ENCODE data around the gene CLC. TPM values are rescaled to one million over a fixed set of nuclear protein-coding genes. Genes with fewer than 3 reads are reported as not detected.
"Not testable (repeated sequence)": the region's sequence is repeated elsewhere in the genome, so short reads cannot be mapped to it uniquely, and the experiment has no call there.

The CLC gene
- not detected in 2 replicates for total RNA-seq

GRCh38 chr19:39737891-39738290, at the start of gene CLC:
Gene CLC, minus strand, starts transcription at chr19:39738029. Its CDS starts 77 bp downstream, at chr19:39737952.
- no peak for DNase-seq (ENCODE audit: low read depth, low spot score)

GRCh38 chr19:39780894-39781293, 43.1 kb upstream of the CLC start:
- DNase-seq (ENCODE audit: low read depth, low spot score) = no peak

DNA sequence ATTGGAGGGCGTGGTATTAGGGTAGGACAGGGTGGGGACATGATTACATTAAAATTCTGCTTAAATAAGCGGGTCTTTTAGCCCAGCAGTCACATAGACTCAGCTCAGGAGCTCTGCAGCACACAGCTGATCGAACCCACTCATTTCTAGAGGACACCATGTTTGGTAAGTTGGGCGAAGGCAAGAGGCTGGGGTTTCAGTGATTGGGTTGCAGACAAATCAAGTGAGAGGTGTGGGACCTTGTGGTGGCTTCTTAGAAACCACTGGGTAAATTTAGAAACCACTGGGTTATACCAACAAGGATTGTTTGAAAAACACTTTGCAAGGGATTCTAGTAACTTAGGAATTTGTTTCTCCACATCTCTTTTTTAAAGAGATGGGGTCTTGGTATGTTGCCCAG, 40.9 kb upstream of the CLC start, which contains the start of gene LEUTX:
LEUTX (plus strand) TSS at position 92 of the 400 bp plus-strand sequence; CDS start at position 159, 67 bp downstream.
- DNase-seq (ENCODE audit: low read depth, low spot score) = no peak

- DNase-seq (ENCODE audit: low read depth, low spot score) = no peak
Measured at GRCh38 chr19:39768786-39769185, 31.0 kb upstream of the CLC start.

GRCh38 chr19:39768334-39768733, 30.5 kb upstream of the CLC start:
- no peak for DNase-seq (ENCODE audit: low read depth, low spot score)

- DNase-seq (ENCODE audit: low read depth, low spot score) = peak; percentile 3
Measured at GRCh38 chr19:39765091-39766076, 27.6 kb upstream of the CLC start.

DNA sequence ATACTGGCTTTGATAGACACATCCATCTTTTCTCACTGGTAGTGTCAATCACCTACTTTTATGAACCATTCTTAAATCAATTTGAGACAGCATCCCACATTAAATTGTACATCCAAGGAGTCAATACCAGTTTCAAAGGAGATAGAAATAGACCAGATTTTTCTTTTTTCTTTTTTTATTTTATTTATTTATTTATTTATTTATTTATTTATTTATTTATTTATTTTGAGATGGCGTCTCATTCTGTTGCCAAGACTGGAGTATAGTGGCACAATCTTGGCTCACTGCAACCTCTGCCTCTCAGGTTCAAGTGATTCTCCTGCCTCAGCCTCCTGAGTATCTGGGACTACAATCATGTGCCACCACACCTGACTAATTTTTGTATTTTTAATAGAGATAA, 24.0 kb upstream of the CLC start:
- DNase-seq (ENCODE audit: low read depth, low spot score) = not testable (repeated sequence)

DNA sequence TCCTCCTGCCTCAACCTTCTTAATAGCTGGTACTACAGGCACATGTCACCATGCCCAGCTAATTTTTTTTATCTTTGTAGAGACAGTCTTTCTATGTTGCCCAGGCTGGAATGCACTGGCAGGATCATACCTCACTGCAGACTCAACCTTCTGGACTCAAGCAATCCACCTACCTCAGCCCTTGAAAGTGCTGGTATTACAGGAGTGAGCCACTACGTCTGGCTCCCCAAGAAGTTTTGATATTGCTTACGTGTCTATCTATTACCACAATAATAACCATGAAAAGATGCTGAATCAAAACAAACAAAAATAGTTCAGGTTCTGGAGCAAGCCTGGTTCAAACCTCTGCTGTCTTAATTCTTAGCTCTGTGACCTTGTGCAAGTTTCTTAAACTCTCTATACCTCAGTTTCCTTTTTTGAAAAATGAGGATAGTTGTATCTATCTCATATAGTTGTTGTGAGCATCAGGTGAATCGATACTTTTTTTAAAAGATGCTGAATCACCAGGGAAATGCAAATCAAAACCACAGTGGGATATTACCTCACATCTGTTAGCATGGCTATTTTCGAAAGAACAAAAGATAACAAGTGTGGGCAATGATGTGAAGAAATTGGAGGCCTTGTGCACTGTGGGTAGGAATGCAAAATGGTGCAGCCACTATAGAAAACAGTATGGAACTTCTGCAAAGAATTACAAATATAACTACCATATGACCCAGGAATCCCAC, 21.8 kb upstream of the CLC start:
- no peak for DNase-seq (ENCODE audit: low read depth, low spot score)

- no peak for DNase-seq (ENCODE audit: low read depth, low spot score)
Measured at GRCh38 chr19:39754971-39755370, 17.1 kb upstream of the CLC start.

GRCh38 chr19:39754544-39754943, 16.7 kb upstream of the CLC start:
- no peak for DNase-seq (ENCODE audit: low read depth, low spot score)

DNA sequence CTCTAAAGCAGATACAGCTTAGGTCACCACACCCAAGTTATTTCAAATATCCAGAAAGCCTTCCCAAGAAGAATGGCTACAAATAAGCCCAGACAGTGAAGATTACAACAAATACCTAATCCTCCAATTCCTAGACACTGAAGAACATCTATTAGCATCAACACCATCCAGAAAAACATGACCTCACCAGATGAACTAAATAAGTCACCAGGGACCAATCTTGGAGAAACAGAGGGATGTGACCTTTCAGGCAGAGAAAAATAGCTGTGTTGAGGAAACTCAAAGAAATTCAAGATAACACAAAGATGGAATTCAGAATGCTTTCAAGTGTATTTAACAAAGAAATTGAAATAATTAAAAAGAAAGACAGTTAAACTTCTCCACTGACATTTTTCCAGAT, 15.0 kb upstream of the CLC start:
- DNase-seq (ENCODE audit: low read depth, low spot score) = no peak

- no peak for DNase-seq (ENCODE audit: low read depth, low spot score)
Measured at GRCh38 chr19:39752390-39752789, 14.6 kb upstream of the CLC start.

DNA sequence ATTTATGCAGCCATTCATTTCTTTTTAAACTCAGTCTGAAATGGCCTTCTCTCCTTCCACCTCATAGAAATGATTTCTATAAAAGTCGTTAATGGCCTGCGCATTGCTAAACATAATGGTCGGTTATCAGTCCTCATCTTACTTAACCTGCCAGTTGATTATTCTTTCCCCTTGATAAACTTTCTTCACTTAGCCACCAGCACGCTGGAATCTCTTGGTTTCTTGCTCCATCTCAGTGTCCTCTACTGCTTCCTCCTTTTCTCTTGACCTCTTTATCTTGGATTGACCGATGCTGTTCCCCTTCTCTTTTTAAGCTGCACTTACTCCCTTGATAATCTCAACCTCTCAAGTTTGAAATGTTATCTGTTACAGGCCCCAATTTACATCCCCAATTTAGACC, 12.2 kb upstream of the CLC start:
- no peak for DNase-seq (ENCODE audit: low read depth, low spot score)

DNA sequence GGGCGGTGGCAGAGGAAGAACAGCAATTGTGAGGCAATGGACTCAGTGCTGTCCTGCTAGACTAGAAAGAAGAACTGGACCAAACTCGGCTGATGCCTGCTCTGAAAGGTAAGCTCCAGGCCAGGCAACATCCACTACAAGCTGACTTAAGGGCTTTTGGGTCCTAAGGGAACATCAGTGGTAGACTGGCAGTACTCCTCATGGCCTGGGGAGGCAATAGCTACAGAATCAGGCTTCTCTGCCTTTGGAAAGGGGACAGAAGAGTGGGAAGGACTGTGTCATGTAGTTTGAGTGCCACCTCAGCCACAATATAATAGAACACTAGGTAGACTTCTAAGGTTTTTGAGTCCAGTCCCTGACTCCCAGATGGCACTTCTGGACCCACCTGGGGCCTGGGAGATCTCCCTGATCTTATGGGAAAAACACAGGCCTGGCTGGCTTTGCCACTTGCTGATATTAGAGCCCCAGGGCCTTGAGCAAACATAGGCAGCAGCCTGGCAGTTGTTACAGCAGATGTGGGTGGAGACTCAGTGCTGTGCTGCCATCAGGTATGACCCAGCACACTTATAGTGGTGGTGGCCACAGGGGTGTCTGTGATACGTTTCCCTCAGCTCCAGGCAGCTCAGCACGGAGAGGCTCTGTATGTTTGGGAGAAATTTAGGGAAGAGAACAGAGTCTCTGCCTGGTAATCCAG, 9.2 kb upstream of the CLC start:
- no peak for DNase-seq (ENCODE audit: low read depth, low spot score)

DNA sequence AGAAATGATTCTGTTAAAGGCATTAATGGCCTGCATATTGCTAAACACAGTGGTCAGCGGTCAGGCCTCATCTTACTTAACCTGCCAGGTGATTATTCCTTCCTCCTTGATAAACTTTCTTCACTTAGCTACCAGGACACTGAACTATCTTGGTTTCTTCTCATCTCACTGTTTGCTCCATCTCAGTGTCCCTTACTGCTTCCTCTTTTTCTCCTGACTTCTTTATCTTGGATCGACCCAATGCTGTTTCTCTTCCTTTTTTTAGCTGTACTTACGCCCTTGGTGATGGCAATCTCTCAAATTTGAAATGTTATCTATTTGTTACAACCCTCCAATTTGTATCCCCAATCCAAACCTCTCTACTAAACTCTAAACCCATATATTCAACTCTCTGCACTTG, 7.8 kb upstream of the CLC start:
- DNase-seq (ENCODE audit: low read depth, low spot score) = no peak

DNA sequence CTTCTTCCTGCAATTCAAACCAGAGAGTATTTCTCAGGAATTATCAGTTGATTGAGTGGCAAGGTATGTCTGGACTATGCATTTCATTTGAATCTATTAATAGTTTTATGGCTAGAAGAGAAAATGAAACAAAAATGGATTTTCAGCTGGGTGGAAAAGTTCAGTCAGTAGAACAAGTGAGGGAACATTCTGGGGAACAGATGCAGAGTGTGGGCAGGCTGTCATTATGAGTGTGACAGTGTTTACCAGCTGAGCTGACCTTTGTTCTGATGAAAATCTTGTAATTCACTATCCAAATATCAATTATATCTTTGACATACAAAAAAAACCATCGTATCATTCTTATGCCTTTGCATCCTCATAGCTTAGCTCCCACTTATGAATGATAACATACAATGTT, 2.6 kb upstream of the CLC start:
- no peak for DNase-seq (ENCODE audit: low read depth, low spot score)

GRCh38 chr19:39738814-39739213, 985 bp upstream of the CLC start:
- DNase-seq (ENCODE audit: low read depth, low spot score) = no peak

- no peak for DNase-seq (ENCODE audit: low read depth, low spot score)
Measured at GRCh38 chr19:39737351-39737750, 478 bp downstream of the CLC start.

- DNase-seq (ENCODE audit: low read depth, low spot score) = no peak
Measured at GRCh38 chr19:39736088-39736487, 1.7 kb downstream of the CLC start.

- no peak for DNase-seq (ENCODE audit: low read depth, low spot score)
Measured at GRCh38 chr19:39735688-39736087, 2.1 kb downstream of the CLC start.

DNA sequence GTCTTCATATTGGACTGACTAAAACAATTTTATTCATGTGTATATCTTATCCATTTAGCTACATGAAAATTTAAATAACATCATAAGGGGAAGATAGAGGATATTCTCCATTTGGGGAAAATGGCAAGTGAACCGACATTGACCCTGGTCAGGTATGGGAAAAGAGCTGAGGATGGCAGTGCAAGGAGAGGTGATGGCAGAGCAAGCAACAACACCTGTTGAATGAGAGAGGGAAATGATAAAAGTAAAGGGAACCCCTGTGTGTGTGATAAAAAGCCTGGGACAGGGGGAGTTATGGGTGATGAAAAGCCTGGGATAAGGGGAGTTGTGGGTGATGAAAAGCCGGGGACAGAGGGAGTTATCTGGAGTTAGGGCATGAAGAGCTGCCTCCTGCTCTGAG, 4.0 kb downstream of the CLC start:
- no peak for DNase-seq (ENCODE audit: low read depth, low spot score)

- no peak for DNase-seq (ENCODE audit: low read depth, low spot score)
Measured at GRCh38 chr19:39731685-39732084, 6.1 kb downstream of the CLC start.
